ENCODE measurements around the gene GLCE.

The GLCE gene

DNA sequence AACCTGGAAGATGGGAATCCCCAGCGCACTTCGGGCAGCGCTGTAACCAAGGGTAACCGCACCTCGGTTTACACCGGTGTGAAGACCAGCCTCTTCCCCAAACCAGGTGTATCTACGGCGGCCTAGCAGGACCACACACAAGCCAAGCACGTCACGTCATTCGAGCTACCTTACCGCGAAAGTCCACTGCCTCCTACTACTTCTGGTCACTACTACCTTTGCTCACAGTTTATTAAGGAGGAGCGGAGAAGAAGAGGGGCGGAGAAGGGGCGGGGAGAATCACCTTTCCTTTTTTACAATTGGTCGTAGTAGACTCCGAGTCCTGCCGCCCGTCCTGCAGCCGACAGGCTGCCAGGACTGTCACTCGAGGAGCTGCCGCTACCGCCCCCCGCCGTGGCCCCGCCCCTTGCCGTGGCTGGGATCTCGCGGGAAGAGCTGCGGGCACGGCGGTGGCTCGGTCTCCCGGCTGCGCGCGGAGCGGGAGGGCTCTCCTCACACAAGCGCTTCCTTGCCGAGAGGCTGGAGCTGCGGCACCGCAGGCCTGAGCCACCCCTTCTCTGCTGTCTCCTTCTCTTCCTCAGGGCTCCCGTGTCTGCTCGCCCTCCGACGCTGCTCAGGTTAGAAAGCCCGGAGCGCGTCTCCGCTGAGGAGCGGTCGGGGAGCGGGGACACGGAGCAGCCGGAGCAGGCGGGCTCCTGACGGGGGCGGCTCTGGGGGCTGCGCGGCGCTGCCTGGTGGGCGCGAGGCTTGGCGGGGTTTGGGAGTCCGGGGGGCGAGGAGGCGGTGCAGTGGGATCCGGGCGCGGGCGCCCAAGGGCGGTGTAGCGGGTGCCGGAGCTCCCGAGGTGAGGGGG, at the start of gene GLCE:
Gene GLCE, plus strand, starts transcription at position 495 of the 853 bp plus-strand sequence. CDS start 95,172 bp downstream, outside the sequence.
- peak; percentile 92 for DNase-seq

DNA sequence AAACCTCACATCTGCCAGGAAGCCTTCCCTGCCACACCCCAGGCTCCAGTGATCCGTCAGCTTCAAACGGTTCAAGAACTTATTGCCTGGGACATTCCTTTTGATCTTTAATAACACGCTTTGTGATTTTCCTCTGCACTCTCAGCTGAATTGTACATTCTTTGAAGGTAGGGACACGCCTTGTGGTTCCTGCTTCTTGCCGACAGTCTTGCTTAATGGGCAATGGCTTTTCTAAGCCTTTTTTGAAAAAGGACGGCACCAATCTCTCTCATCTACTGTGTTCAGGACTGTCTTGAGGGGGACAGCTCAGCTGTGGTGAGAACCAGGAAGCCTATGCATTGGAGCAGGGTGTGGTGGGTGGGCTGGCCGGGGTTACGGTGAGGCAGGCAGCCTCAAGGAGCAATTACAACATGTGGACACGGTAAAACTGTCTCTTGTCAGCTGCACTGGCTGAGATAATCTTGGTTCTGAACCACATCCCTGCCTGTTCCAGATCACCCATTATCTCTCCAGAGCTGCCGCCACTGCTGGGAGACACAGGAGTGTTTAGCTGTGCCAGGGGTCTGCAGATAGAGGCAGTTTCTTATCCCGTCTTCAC, 46.0 kb upstream of the GLCE start:
- DNase-seq = no peak

DNA sequence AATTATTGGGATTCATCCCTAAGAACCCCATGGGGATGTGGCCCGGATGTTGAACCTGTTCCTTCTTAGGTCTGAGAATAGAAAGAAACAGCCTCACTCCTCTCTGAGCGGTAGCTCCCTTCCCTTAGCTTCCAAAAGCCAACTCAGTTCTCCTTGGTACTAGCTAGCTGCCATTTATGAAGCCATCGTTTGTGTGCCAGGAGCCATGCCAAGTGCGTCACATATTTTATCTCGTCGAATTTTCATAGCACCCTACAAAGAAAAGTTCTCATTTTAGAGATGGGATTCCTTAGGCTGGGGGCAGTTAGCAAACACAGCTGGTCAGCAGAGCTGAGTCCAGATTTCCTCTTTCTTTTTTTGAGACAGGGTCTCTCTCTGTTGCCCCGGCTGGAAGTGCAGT, 45.4 kb upstream of the GLCE start:
- DNase-seq = no peak

DNA sequence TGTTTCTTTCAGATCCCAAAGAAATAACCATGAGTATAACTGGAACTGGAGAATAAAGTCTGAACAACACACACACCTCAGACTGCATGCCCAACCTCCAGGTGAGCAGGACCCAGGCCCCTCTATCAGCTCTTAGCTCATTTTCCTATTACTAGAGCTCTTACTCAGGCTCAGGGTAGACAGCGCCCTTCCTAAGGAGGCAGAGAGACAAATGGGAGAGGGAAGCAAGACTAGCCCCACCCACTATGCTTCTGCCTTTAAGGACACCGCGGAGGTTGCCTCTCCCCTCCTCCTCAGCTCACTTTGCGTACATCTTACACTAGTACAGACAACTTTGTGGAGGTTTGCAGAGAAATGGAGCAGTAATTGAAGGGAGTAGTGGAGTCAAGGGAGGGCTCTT, 44.0 kb upstream of the GLCE start:
- DNase-seq = no peak

DNA sequence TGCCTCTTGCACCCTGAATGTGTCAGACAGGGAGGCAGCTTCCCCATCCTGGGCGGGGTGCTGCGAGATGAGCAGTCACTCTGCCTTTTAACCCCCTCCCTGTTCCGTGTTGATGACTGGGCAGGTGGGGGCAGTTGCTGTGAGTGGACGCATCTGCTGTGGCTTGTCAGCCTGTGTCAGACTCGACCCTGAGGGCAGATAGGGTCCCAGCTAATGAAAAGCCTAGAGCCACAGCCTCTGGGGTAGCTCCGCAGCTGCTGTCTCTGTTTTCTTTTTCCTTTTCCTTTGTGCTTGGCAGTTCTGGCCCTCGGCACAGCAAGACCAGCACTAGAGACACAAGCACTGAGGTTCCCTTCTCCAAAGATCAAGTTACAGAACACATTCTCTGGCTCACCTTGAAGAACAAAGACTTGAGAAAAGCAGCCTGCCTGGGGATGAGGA, 43.0 kb upstream of the GLCE start:
- no peak for DNase-seq

DNA sequence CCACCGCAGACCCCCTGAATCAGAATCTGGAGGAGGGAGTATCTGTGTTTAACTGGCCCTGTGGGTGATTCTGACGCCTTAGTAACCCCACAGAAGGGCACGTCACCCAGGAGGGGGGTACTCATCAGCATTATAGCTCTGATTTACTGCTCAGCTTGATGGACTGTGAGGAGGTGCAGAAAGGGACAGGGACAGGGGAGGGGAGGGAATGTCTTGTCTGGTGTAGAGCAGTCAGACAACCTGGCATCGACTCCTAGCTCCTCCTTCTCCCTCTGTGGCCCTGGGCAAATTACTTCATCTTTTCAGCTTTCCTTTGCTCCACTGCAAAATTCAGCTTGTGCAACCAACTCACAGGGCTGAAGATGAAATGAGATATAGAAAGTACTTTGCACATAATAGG, 42.3 kb upstream of the GLCE start:
- no peak for DNase-seq

DNA sequence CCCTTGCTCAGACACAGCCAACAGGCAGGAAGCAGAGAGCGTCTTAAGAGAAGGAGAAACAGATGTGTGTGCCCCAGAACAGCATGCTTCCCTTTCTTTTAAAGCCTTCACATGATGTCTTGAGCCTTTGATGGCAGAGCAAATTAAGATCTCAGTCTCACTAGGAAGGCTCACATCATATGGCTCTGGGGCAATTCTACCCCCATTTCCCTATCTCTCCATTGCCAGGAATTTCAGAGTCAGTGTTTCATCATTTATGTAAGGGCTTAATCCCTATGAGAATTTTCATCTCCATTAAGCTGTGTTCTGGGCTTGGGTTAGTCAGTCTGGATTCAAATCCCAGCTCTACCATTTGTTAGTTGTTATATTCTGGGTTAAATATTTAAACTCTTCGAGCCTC, 41.4 kb upstream of the GLCE start:
- no peak for DNase-seq

DNA sequence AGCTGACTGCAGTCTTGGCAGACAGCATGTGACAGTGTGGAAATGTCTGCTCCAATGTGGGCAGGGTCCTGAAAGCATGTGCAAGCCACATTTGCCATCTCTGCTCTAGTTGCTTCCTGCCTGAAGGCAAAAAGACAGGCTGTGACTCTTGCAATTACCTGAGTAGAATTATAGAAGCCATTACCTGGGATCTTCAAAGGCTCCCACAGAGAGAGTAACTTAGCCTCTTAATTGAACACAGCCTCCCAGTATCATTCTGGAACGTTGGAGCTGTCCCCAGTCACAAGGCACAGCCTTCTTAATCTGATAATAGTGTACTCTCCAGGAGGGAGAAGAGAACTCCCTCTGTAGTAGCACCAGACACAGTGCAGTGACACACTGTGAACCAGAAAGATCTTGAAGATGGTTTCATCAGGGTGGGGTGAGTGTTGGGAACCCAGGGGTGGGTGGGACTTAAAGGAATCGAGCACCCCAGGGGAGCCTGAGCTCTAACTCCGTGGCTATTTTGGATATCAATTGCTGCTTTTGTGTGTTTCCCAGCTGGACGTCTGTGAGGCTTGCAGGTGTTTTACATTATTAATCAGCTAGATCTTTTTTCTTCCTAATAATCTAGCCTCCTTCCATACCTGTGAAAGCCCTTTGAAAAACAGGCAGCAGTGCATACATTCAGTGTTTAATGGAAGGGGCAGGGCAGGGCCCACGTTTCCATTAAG, 40.6 kb upstream of the GLCE start:
- no peak for DNase-seq

DNA sequence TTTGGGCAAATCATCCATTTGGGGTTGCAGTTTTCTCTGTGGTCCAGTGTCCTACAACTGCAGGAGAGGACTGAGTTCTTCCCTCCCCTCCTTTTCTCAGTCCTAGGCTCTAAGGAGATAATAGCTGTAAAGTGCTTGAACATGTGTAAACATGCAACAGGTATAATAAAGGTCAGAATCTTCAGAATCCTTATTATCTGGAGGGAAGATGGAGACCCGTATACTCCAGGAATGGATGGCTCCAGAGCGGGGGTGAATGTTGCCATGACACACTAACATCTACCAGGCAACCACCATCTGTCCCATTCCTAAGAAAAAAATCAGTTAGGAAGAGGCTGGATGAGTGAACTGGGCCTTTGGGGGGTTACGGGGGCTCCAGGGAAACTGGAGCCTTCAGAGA, 39.7 kb upstream of the GLCE start:
- no peak for DNase-seq

DNA sequence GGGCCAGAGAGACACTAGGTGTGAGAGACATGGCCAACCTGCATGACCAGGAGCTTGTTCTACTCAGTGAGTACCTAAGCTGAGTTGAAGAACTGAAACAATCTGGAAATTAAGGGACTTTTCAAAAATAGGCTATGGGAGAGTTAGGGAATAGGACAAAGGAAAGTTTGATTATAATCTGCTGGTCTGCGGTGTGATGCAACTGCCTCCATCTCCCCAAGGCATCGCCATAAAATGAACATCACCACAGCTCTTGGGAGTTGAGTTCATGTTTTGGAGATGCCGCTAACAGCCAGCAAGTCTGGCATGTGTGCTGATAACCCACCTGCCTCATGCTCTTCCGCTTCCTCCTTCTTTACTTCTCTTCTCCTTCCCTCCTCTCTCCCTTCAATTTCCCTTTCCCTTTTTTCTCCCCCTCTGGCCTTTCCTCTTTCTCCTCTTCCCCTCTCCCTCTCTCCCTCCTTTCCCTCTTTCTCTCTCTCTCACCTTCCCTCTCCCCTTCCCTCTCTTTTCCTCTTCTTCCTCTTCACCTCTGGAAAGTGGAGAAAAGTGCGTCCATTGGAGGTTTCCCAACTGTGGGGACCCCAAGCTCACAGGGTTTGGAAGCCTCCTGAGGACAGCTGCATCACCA, 39.1 kb upstream of the GLCE start:
- no peak for DNase-seq

DNA sequence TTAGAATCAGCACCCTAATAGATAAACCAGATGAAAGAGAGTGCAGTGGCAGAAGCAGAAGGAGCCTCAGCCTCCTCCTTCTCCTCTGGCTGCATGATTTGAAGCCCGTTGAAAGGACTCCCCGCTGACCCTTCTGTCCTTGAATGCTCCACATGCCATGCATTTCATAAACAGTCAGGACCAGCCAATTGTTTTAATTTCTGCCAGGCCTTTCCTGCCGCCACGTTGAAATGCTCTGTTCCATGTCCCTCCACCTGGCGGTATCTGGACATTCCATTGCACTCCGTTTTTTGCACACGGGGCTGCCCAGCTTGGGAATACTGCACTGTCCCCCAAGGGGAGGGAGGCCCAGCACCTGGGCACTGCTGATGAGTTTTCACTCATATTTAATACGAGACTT, 35.2 kb upstream of the GLCE start:
- no peak for DNase-seq

DNA sequence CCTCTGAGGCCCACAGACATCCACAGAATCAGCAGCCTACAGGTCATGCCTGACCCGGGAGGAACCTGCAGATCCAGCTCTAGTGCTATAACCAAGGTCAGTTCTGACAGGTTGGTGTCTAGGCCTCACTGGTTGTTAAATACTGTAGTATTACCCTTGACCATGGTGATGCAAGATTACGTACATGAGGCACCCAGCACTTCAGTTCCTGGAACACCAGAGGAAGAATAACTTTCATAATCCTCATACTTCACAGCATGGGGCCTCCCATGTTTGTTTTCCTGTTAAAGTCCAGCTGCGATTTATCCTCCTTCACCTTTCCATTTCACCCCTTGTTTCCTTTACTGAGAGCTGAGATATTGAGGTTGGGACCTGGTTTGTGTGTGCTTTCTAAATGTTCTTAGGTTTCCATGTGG, 34.4 kb upstream of the GLCE start:
- DNase-seq = no peak

DNA sequence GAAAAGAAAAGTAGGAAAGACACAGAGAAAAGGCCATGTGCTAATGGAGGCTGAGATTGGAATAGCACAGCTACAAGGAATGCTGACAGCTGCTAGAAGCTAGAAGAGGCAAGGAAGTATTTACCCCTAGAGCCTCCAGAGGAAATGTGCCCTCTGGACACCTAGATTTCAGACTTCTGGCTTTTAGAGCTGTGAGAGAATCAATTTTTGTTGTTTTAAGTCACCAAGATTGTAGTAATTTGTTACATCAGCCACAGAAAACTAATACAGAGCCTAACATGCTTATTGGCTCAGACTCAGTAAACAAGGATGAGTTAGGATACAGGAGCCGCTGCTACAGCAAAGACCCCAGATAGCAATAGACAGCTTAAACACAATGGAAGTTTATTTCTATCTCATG, 33.1 kb upstream of the GLCE start:
- no peak for DNase-seq

DNA sequence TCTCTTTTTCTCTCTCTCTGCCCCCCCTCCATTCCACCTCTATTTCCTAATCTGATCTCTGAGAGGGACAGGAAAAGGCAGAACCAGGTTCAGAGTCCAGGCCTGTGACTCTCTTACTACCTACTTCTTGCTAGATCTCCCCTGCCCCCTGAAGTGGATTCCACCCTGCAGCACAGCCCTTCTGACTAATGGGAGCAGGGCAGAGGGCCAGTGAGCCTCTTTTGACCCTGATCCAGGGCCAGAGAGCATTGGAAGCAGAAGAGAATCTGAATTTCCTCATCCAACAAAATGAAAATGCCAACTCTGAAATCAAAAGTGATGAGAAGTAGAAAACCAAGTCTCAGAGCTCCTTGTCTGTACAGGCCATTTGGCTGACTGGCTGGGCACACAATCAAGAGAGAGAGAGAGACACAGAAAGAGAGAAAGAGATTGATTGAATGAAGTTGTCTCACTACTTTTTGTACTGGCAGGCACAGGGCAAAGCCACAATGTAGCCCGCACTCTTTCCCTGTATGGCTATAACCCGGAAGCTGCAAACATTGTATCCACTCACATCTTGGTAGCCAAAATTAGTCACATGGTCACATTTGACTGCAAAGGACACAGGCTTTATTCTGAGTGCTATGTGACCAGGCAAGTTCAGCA, 31.6 kb upstream of the GLCE start:
- no peak for DNase-seq

DNA sequence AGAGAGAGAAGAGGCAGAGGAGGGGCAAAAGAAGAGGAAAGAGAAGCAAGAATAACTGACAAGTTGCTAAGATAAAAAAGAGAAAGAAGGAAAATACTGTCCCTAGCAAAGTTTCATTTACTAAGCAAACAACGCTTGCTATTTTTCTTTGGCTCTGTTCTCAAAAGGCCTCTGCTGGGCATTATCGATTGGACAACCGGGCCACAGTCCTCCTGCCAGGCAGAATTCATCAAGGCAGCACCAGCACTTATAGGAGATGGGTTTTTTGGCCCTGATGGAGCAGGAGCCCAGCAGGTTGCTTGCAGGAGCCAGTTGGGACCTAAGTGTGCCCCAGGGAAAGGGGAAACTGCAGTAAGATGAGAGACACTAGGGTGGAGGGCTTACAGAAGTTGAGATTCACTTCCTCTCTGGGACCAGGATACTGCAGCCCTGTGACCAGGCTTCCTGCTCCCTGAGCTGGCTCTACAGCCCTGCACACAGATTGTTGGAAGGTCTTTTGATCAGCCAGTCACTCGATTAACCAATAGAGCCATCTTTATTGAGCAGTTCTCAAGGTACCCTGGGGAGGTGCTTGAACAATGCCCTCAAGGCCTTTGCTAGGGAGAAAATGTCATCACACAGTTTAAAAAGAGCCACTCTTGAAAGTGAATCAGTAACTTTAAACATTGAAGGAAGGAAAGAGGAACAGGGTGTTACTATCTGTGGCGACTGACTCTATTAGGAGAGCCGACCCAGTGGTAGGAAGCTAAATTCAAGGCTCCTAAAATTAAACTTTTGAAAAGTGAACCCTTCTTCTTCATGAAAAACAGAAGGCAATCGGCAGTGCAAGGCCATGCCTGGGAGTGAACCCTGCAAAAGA, 28.8 kb upstream of the GLCE start:
- DNase-seq = no peak

DNA sequence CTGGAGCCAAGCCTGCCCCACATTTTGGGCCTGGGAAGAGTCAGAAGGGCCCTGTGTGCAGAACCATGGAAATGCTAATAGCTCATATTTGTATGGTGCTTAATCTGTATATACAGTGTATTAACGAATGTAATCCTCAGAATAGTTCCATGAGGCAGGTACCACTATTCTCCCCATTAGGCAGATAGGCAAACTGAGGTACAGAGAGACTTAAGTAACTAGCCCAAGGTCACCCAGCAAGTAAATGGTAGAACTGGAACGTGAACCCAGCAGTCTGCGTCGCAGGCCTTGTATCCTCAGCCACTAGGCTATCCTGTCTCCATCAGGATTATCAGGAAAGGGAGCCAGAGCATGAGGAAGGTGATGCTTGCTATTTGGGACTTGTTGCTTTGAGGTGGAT, 28.0 kb upstream of the GLCE start:
- no peak for DNase-seq

DNA sequence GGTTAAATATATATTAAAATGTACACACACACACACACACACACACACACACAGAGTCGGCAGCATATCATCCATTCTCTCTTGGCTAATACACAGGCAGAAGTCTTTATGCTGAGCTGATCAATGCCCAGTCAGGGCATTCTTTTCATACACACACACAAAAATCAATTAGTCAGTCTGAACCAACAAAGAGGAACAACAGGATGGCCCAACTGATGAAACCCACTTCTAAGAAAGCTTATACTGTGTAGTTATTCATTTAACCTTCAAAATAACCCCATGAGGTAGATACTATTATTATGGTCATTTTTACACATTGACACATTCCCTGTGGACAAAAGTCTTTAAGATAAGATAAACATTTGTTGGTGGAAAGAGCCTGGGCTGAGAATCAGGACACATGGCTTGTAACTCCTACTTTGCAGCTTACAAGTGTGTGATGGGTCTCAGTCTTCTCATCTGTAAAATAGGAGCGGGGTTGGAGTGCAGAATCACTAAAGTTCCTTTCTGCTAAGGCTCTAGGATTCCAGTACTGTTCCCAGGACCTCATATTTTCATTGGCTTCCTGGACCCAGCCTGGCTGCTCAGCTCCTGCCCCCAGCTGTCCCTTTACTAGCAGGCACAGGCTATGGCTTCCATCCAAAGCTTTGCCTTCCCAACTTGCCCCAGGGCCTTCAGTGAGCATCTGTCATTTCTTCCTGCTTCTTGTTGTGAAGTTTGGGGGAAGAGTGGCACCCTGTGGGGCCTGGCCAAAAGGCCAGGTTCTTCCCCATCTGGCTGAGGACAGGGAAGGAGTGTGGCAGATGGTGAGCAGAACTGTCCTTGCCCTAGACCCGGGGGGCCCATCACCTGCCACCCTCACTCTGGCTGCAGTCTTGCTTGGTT, 27.2 kb upstream of the GLCE start:
- DNase-seq = no peak

DNA sequence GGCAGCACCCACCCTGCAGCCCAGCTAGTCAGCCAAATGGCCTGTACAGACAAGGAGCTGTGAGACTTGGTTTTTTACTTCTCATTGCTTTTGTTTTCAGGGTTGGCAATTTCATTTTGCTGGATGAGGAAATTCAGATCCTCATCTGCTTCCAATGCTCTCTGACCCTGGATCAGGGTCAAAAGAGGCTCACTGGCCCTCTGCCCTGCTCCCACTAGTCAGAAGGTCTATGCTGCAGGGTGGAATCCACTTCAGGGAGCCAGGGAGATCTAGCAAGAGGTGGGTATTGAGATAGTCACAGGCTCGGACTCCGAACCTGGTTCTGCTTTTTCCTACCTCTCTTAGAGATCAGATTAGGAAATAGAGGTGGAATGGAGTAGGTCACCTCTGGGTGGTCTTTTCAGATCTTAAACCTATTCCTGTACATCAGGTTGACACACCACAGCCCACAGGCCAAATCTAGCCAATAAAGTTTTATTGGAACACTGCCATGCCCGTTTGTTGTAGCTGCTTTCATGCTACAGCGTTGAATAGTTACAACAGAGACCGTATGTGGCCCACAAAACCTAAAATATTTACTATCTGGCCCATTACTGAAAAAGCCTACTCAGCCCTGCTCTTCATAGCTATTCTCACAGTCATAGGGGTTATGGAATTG, 26.4 kb upstream of the GLCE start:
- no peak for DNase-seq

DNA sequence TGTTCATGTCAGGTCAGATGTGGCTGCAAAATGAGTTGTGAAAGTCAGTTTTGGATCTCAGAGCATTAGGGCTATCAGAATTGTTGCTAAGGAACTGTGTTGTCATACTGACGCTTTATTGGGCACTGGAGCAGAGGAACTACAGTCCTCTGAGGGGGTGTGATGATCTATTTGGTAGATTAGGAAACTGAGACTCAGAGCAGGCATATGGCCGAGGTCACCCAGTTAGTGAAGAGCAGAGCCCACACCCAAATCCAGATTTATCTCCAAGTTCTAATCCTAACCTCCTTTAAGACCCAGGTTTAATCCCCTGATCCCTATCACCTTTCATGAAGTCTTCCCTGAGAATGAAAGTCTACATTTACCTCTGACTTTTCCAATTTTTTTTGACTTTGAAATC, 25.6 kb upstream of the GLCE start:
- DNase-seq = no peak

DNA sequence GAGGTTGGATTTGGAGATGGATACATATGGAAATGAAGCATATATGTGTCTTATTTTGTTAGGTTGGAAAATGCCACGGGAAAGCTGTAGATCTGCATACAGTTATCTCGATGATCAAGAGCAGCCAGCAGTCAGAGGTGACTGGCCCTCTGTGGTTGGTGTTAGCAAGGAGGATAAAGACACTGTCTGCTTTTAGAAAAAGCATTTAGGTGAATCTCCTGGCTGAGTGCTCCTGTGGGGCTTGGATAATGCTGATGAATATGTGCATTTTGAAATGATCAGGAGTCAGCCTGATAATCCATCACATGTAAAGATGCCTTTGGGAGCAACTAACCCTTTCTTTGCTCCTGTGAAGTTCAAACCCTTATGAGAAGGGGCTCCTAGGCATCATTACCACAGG, 24.9 kb upstream of the GLCE start:
- no peak for DNase-seq

All from stimulated activated naive CD4-positive, alpha-beta T cell treated with Interleukin-2 at 50 U/mL for 16 hours (primary cell).